Measurements from ENCODE around the gene ITGAX. TPM values are rescaled to one million over a fixed set of nuclear protein-coding genes. Genes with fewer than 3 reads are reported as not detected.
"Not testable (repeated sequence)": the region's sequence is repeated elsewhere in the genome, so short reads cannot be mapped to it uniquely, and the experiment has no call there.

Gene ITGAX
- total and polyA plus RNA-seq, 10 of the 15 experiments (the other 5 are each of a cell fraction or from before 2014, with no cell fraction given), result 1.6 to 37.9 (median 17.9) TPM

GRCh38 chr16:31335431-31335830 lies 19.5 kb upstream of the ITGAX start (continued):
- no peak for TF ChIP-seq MAX (IDR thresholded peaks at IDR 0.05; ENCODE audit: low read depth, low read length)
- TF ChIP-seq MEF2B (IDR thresholded peaks at IDR 0.05; ENCODE audit: partially characterized antibody, poor library complexity, severe bottlenecking), result no peak
- TF ChIP-seq NKRF (conservative IDR thresholded peaks at IDR 0.05), result no peak
- no peak for TF ChIP-seq ZNF274 (IDR thresholded peaks at IDR 0.05; ENCODE audit: insufficient read depth, insufficient read length)
- no peak for TF ChIP-seq MTA2 (IDR thresholded peaks at IDR 0.05; ENCODE audit: low read depth)
- no peak for TF ChIP-seq NR2C2 (IDR thresholded peaks at IDR 0.05; ENCODE audit: borderline replicate concordance, control insufficient read depth, insufficient read length, low read depth)
- TF ChIP-seq E4F1 (IDR thresholded peaks at IDR 0.05; ENCODE audit: borderline replicate concordance, partially characterized antibody), result no peak
- TF ChIP-seq TCF3 (IDR thresholded peaks at IDR 0.05; ENCODE audit: borderline replicate concordance, insufficient read depth, low read depth, low read length), result no peak
- no peak for TF ChIP-seq KDM1A (IDR thresholded peaks at IDR 0.05; ENCODE audit: borderline replicate concordance)

- H3K9ac ChIP-seq (ENCODE audit: control insufficient read depth, insufficient read depth, low read length); BruUV-seq (replicated peaks); intact Hi-C loops (cut with micrococcal nuclease; ENCODE audit: unreplicated experiment); H3K79me2 ChIP-seq (ENCODE audit: control insufficient read depth, insufficient read depth, low read length); H3K9me3 ChIP-seq (replicated peaks; ENCODE audit: control insufficient read depth, insufficient read depth, low read length); H2AFZ ChIP-seq (ENCODE audit: control insufficient read depth, low read depth, low read length); ATAC-seq; H3K4me2 ChIP-seq (ENCODE audit: control insufficient read depth, insufficient read depth); H3K4me3 ChIP-seq; H4K20me1 ChIP-seq (ENCODE audit: control insufficient read depth, insufficient read depth); H3K27ac ChIP-seq (ENCODE audit: control insufficient read depth, insufficient read depth); H3K27me3 ChIP-seq (replicated peaks in 1 of 2; ENCODE audit: control insufficient read depth in 2 of 2, insufficient read depth in 2 of 2, low read length in 1 of 2); DNase-seq (ENCODE audit: low read depth, low spot score); H3K36me3 ChIP-seq (ENCODE audit: control insufficient read depth in 2 of 2, insufficient read depth in 2 of 2, low read length in 1 of 2); SMC1A ChIA-PET (ENCODE audit: uncharacterized antibody, unreplicated experiment); in situ Hi-C loops (cut with MboI); RAD21 ChIA-PET (ENCODE audit: unreplicated experiment); H3K4me1 ChIP-seq (ENCODE audit: control insufficient read depth, insufficient read depth, low read length); FAIRE-seq: not testable (repeated sequence)
- ChIA-PET POLR2A (interaction anchor here (0.6 kb wide), 1 partner anchor 140 kb away, joined by 3 read pairs; no protein-coding TSS in a partner anchor), CTCF (interaction anchor here (1.7 kb wide), 1 partner anchor 105 kb away, joined by 5 read pairs; the partner anchor contains the start of gene ZNF843)
- 44% methylated on average over 4 of the region's 4 CpGs for WGBS (ENCODE audit: insufficient coverage, insufficient replicate concordance, low lambda C conversion rate, missing lambda C conversion rate)
Measured at GRCh38 chr16:31338166-31338685, 16.8 kb upstream of the ITGAX start.

All from GM12878 (cell line).